ENCODE results near the gene OSBPL3. TPM values are rescaled to one million over a fixed set of nuclear protein-coding genes. Genes with fewer than 3 reads are reported as not detected.

OSBPL3 gene
- total and polyA plus RNA-seq, 2 experiments from 2014 or later, result 21.8 to 25.8 TPM

GRCh38 chr7:24848878-24849277 is 131.1 kb downstream of the OSBPL3 start:
- in situ Hi-C loops (cut with MboI), result no loop called here
- DNase-seq, result no peak
- Histone ChIP-seq H3K9me2 (ENCODE audit: insufficient read depth) (no peaks in the 10 kb centered on the region), H3K4me3 (no peak overlapping the region), H3K36me3 (ENCODE audit: low read depth) (peaks cover 34% of the 10 kb centered on the region), H3K79me2 (ENCODE audit: insufficient read depth) (no peaks in the 10 kb centered on the region), H3K27me3 (replicated peaks; ENCODE audit: insufficient read depth) (no peaks in the 10 kb centered on the region), H3K4me2 (ENCODE audit: unreplicated experiment) (no peak overlapping the region), H2AFZ (no peak overlapping the region), H3F3A (ENCODE audit: insufficient read depth) (peaks cover 4% of the 10 kb centered on the region; the same call in 1 of the 2 replicates), H3K4me1 (ENCODE audit: insufficient read depth) (peaks cover 4% of the 10 kb centered on the region; the same call in 1 of the 2 replicates), H3K27ac (no peak overlapping the region), H3K9ac (no peak overlapping the region), H4K20me1 (ENCODE audit: insufficient read depth) (no peaks in the 10 kb centered on the region), H3K9me3 (ENCODE audit: low read depth) (no peaks in the 10 kb centered on the region)
- WGBS, 2 experiments (ENCODE audit: low coverage in 1 of 2, low lambda C conversion rate in 2 of 2, missing lambda C conversion rate in 2 of 2), result 97 to 98% methylated on average over 16 of the region's 16 CpGs
- no peak for TF ChIP-seq EZH2phosphoT487 (IDR thresholded peaks at IDR 0.05; ENCODE audit: insufficient read depth, low read depth)
- TF ChIP-seq EZH2 (IDR thresholded peaks at IDR 0.05; ENCODE audit: insufficient read depth, poor library complexity, severe bottlenecking), result no peak

DNA sequence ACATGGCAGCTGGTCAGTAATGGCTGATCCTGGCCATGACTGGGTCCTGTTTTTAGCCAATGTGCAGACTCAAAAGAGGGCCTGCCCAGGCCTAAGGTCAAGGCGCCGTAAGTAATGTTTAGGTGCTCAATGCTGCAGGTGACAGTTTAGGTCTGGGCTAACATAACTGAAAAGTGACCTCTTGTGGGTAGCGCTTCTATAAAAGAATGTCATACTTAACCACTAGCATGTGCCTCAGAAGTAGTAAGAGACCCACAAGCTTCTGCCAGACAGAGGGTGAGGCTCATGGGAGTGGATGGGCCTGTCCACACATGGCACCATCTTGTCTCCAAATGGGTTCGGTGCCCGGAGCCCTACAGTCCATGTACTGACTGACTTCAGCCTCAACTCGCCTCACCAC is 132.2 kb downstream of the OSBPL3 start:
- no peaks in the 10 kb centered on the region for H3K27me3 ChIP-seq (replicated peaks; ENCODE audit: insufficient read depth)
- 91 to 96% methylated on average over 6 of the region's 6 CpGs for WGBS, 2 experiments (ENCODE audit: low coverage in 1 of 2, low lambda C conversion rate in 2 of 2, missing lambda C conversion rate in 2 of 2)
- peaks cover 9% of the 10 kb centered on the region for H3K4me1 ChIP-seq (ENCODE audit: insufficient read depth)
- H3K79me2 ChIP-seq (ENCODE audit: insufficient read depth), result no peaks in the 10 kb centered on the region
- TF ChIP-seq EZH2phosphoT487 (IDR thresholded peaks at IDR 0.05; ENCODE audit: insufficient read depth, low read depth) (no peak), EZH2 (IDR thresholded peaks at IDR 0.05; ENCODE audit: insufficient read depth, poor library complexity, severe bottlenecking) (no peak)
- peaks cover 34% of the 10 kb centered on the region for H3K36me3 ChIP-seq (ENCODE audit: low read depth)
- DNase-seq, result no peak
- no peak overlapping the region for H3K4me3 ChIP-seq
- H3F3A ChIP-seq (ENCODE audit: insufficient read depth), result peaks cover 15% of the 10 kb centered on the region
- H3K27ac ChIP-seq, result no peak overlapping the region
- no peak overlapping the region for H3K4me2 ChIP-seq (ENCODE audit: unreplicated experiment)
- no peak overlapping the region for H3K9ac ChIP-seq
- no peaks in the 10 kb centered on the region for H3K9me3 ChIP-seq (ENCODE audit: low read depth)
- in situ Hi-C loops (cut with MboI), result no loop called here
- H3K9me2 ChIP-seq (ENCODE audit: insufficient read depth), result no peaks in the 10 kb centered on the region
- H2AFZ ChIP-seq, result no peak overlapping the region
- no peaks in the 10 kb centered on the region for H4K20me1 ChIP-seq (ENCODE audit: insufficient read depth)

- 95 to 99% methylated on average over 5 of the region's 5 CpGs for WGBS, 2 experiments (ENCODE audit: low coverage in 1 of 2, low lambda C conversion rate in 2 of 2, missing lambda C conversion rate in 2 of 2)
- TF ChIP-seq EZH2 (IDR thresholded peaks at IDR 0.05; ENCODE audit: insufficient read depth, poor library complexity, severe bottlenecking) (no peak), EZH2phosphoT487 (IDR thresholded peaks at IDR 0.05; ENCODE audit: insufficient read depth, low read depth) (no peak)
- no peak overlapping the region for H3K27ac ChIP-seq
Measured at GRCh38 chr7:24843821-24844434, 136.1 kb downstream of the OSBPL3 start.

DNA sequence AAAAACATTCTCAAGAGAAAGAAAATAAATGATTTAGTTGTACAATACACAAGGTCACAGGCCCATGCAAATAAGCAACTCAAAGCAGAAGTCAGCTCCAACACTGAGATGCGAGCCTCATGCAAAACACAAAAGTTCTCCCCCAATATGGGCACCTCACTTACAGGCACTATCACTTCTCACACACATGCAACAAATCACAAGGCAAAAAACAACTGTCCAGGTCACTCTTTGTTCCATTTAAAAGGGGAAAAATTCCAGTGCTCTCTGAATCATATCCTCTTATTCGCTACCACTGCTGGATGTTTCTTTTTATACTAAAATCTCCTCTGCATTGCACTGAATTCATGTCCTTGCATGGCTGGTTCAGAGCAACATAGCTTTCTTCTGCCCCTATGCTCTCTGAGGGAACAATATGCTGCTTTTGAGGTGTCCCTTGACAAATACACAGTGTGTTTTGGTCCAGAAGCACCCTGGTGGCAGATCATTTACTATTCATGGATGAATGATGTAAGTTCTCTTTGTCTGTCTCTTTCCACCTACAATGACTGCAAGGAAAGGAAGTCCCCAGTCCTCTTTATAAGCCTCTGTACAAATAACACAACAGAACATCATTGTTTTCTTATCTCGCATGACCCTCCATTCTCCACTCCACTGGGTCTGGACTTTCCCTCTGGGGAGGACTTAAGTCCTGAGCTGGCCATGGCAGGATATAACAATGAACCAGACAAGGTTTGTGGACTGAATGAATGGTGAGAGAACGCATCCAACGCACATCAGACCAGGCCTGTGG is 137.3 kb downstream of the OSBPL3 start:
- DNase-seq, result peak; percentile 25
- Histone ChIP-seq H3K27ac (peak overlapping the region; percentile 13; the same call in 1 of the 2 replicates), H3K27me3 (replicated peaks; ENCODE audit: insufficient read depth) (no peaks in the 10 kb centered on the region), H2AFZ (no peak overlapping the region), H3K4me3 (no peak overlapping the region), H3K4me2 (ENCODE audit: unreplicated experiment) (peak overlapping the region; percentile 22), H3K9me3 (ENCODE audit: low read depth) (no peaks in the 10 kb centered on the region), H3K36me3 (ENCODE audit: low read depth) (peaks cover 30% of the 10 kb centered on the region), H3K4me1 (ENCODE audit: insufficient read depth) (peaks cover 14% of the 10 kb centered on the region), H3K9ac (no peak overlapping the region), H3K79me2 (ENCODE audit: insufficient read depth) (no peaks in the 10 kb centered on the region), H3K9me2 (ENCODE audit: insufficient read depth) (no peaks in the 10 kb centered on the region), H4K20me1 (ENCODE audit: insufficient read depth) (no peaks in the 10 kb centered on the region), H3F3A (ENCODE audit: insufficient read depth) (peaks cover 23% of the 10 kb centered on the region)
- TF ChIP-seq EZH2 (IDR thresholded peaks at IDR 0.05; ENCODE audit: insufficient read depth, poor library complexity, severe bottlenecking), result no peak
- TF ChIP-seq EZH2phosphoT487 (IDR thresholded peaks at IDR 0.05; ENCODE audit: insufficient read depth, low read depth), result no peak
- WGBS, 2 experiments (ENCODE audit: low coverage in 1 of 2, low lambda C conversion rate in 2 of 2, missing lambda C conversion rate in 2 of 2), result 86 to 87% methylated on average over 5 of the region's 5 CpGs
- in situ Hi-C loops (cut with MboI), result no loop called here

More at GRCh38 chr7:24843821-24844434, 136.1 kb downstream of the OSBPL3 start:
- H3K4me2 ChIP-seq (ENCODE audit: unreplicated experiment), result no peak overlapping the region
- H3K9me3 ChIP-seq (ENCODE audit: low read depth), result no peaks in the 10 kb centered on the region
- in situ Hi-C loops (cut with MboI), result no loop called here
- no peaks in the 10 kb centered on the region for H4K20me1 ChIP-seq (ENCODE audit: insufficient read depth)
- no peak for DNase-seq
- H2AFZ ChIP-seq, result no peak overlapping the region
- H3K36me3 ChIP-seq (ENCODE audit: low read depth), result peaks cover 23% of the 10 kb centered on the region
- no peak overlapping the region for H3K4me3 ChIP-seq
- no peak overlapping the region for H3K9ac ChIP-seq
- peaks cover 14% of the 10 kb centered on the region for H3K4me1 ChIP-seq (ENCODE audit: insufficient read depth)
- H3F3A ChIP-seq (ENCODE audit: insufficient read depth), result peaks cover 23% of the 10 kb centered on the region
- no peaks in the 10 kb centered on the region for H3K79me2 ChIP-seq (ENCODE audit: insufficient read depth)
- no peaks in the 10 kb centered on the region for H3K9me2 ChIP-seq (ENCODE audit: insufficient read depth)
- no peaks in the 10 kb centered on the region for H3K27me3 ChIP-seq (replicated peaks; ENCODE audit: insufficient read depth)

Data from GM23248 (cell line).